SH-SY5Y (cell line): ENCODE measurements around the gene THADA.

Experiments used
- GATA2 ChIP-seq: IDR thresholded peaks from 2 replicates; pipeline ENCODE4 v1.6.1; 2011; ENCODE audit warnings: mild to moderate bottlenecking, low read depth, low read length
- GATA3 ChIP-seq: IDR thresholded peaks from 2 replicates; pipeline ENCODE4 v1.6.1; 2011; ENCODE audit warnings: low read depth, mild to moderate bottlenecking, low read length, moderate library complexity

DNA sequence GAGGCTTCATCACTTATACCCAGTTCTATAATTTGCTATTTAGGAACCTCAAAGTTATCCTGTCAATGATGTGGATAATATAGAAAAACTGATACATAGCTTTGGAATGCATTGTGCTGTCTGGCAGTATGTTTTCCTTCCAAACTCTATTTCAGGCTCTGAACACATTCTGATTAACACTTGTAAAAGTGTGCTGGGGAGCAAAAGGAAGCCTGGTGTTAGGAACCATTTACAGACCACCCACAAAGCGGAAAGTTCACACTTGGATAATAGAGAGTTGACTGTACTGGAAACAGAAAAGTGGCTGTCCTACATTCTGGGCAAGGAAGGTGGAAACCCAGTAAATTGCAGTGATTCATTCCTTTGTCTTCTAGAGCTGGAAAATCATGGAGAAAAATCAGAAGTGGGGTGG, 254.9 kb downstream of the THADA start:
- TF ChIP-seq GATA2 (no peak), GATA3 (no peak)
